ENCODE measurements around the gene PIP5KL1. TPM values are rescaled to one million over a fixed set of nuclear protein-coding genes. Genes with fewer than 3 reads are reported as not detected.
A peak's percentile ranks its signal among the peaks of the same experiment; 100 is the strongest.

The PIP5KL1 gene
- total RNA-seq, 1 experiment from 2014 or later: 3.9 TPM

DNA sequence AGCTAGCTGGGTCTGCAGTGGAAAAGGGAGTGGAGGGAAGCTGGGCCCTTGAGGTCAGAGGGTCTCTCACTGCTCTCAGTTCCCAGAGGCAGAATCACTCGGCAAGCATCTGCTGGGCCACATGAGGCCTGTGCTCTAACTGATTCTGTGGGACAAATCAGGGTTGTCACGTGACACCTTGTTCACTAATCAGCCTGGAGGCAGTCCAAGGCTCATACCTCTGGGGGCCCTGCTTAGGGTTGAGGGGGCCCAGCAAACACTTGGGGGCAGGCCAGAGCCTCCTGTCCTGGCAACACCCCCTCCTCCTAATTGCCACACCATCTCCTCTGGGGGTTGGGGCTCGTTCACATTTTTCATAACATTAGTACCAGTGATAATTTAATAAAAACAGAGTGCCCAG is 16.2 kb upstream of the PIP5KL1 start:
- Histone ChIP-seq H3K4me1 (ENCODE audit: insufficient read depth, low read length, poor library complexity, severe bottlenecking) (peaks cover 7% of the 10 kb centered on the region), H3K9me3 (ENCODE audit: low read depth, low read length, poor library complexity, severe bottlenecking) (no peaks in the 10 kb centered on the region), H3K36me3 (ENCODE audit: insufficient read depth, low read length, poor library complexity, severe bottlenecking) (peaks cover 20% of the 10 kb centered on the region), H3K27me3 (replicated peaks; ENCODE audit: insufficient read depth, low read depth, low read length, poor library complexity) (no peaks in the 10 kb centered on the region), H3K4me3 (ENCODE audit: low read depth, low read length, poor library complexity, severe bottlenecking) (no peak overlapping the region), H3K27ac (ENCODE audit: low read depth, low read length, poor library complexity, severe bottlenecking) (peak overlapping the region; percentile 29)
- ChIA-PET POLR2A (ENCODE audit: low non-redundant PET) (no interaction called here), CTCF (no interaction called here)
- TF ChIP-seq EZH2 (IDR thresholded peaks at IDR 0.05; ENCODE audit: borderline replicate concordance, low read depth, low read length, poor library complexity, severe bottlenecking): no peak
- intact Hi-C loops (cut with micrococcal nuclease; ENCODE audit: unreplicated experiment): no loop called here
- DNase-seq (ENCODE audit: low spot score): no peak
- no TSS peak for BruUV-seq (replicated peaks)

DNA sequence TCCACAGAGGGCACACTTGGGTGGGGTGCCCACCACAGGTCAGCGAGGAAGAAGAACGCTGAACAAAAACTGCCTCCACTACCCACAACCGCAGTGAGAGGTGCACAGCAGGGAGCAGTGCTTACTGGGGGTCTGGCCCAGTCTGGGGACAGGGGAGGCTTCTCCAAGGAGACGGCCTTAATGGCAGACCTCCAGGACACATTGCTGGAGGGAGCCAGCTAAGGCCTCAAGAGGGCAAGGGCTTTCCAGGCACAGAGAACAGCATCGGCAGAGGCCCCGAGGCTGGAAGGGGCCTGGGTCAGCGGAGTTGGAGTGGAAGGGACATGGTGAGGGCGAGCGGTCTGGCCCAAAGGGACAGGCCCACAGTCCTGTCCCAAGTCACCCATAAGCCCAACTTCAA is 15.4 kb upstream of the PIP5KL1 start:
- no peak for TF ChIP-seq EZH2 (IDR thresholded peaks at IDR 0.05; ENCODE audit: borderline replicate concordance, low read depth, low read length, poor library complexity, severe bottlenecking)
- TF ChIP-seq, protein P1, sequence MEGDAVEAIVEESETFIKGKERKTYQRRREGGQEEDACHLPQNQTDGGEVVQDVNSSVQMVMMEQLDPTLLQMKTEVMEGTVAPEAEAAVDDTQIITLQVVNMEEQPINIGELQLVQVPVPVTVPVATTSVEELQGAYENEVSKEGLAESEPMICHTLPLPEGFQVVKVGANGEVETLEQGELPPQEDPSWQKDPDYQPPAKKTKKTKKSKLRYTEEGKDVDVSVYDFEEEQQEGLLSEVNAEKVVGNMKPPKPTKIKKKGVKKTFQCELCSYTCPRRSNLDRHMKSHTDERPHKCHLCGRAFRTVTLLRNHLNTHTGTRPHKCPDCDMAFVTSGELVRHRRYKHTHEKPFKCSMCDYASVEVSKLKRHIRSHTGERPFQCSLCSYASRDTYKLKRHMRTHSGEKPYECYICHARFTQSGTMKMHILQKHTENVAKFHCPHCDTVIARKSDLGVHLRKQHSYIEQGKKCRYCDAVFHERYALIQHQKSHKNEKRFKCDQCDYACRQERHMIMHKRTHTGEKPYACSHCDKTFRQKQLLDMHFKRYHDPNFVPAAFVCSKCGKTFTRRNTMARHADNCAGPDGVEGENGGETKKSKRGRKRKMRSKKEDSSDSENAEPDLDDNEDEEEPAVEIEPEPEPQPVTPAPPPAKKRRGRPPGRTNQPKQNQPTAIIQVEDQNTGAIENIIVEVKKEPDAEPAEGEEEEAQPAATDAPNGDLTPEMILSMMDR (conservative IDR thresholded peaks at IDR 0.05; ENCODE audit: low read depth, low read length): no peak
- no peak overlapping the region for H3K27ac ChIP-seq (ENCODE audit: low read depth, low read length, poor library complexity, severe bottlenecking)
- no peak for DNase-seq (ENCODE audit: low spot score)
- peaks cover 21% of the 10 kb centered on the region for H3K36me3 ChIP-seq (ENCODE audit: insufficient read depth, low read length, poor library complexity, severe bottlenecking)
- no peaks in the 10 kb centered on the region for H3K27me3 ChIP-seq (replicated peaks; ENCODE audit: insufficient read depth, low read depth, low read length, poor library complexity)
- H3K4me3 ChIP-seq (ENCODE audit: low read depth, low read length, poor library complexity, severe bottlenecking): no peak overlapping the region
- no peaks in the 10 kb centered on the region for H3K9me3 ChIP-seq (ENCODE audit: low read depth, low read length, poor library complexity, severe bottlenecking)
- peaks cover 7% of the 10 kb centered on the region for H3K4me1 ChIP-seq (ENCODE audit: insufficient read depth, low read length, poor library complexity, severe bottlenecking)
- intact Hi-C loops (cut with micrococcal nuclease; ENCODE audit: unreplicated experiment): no loop called here
- no TSS peak for BruUV-seq (replicated peaks)
- ChIA-PET POLR2A (ENCODE audit: low non-redundant PET) (no interaction called here), CTCF (interaction anchor here (0.6 kb wide), 1 partner anchor 724 kb away, joined by 6 read pairs; no protein-coding TSS in a partner anchor)

DNA sequence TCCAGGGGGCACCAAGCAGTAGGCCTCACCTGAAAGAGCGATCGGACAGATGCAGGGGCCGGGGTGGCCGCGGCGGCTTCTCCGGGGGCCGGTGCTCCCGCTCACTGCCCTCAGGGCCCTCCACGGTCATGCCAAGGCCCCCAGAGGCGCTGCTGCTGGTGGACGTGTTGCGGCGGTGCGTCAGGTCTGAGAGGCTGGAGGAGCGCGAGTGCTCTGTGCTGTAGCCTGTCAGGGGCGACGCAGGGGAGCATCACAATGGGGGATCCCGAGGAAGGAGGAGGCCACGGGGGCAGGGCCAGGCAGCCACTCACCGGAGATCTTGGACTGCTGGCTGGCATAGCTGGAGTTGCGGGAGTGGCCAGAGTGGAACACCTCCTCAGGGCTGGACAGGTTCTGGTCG is 14.8 kb upstream of the PIP5KL1 start:
- no peak overlapping the region for H3K4me3 ChIP-seq (ENCODE audit: low read depth, low read length, poor library complexity, severe bottlenecking)
- DNase-seq (ENCODE audit: low spot score): no peak
- no peak overlapping the region for H3K27ac ChIP-seq (ENCODE audit: low read depth, low read length, poor library complexity, severe bottlenecking)
- no peaks in the 10 kb centered on the region for H3K9me3 ChIP-seq (ENCODE audit: low read depth, low read length, poor library complexity, severe bottlenecking)
- BruUV-seq (replicated peaks): no TSS peak
- ChIA-PET CTCF (no interaction called here), POLR2A (ENCODE audit: low non-redundant PET) (no interaction called here)
- intact Hi-C loops (cut with micrococcal nuclease; ENCODE audit: unreplicated experiment): no loop called here
- H3K4me1 ChIP-seq (ENCODE audit: insufficient read depth, low read length, poor library complexity, severe bottlenecking): peaks cover 7% of the 10 kb centered on the region
- no peak for TF ChIP-seq EZH2 (IDR thresholded peaks at IDR 0.05; ENCODE audit: borderline replicate concordance, low read depth, low read length, poor library complexity, severe bottlenecking)
- TF ChIP-seq, protein P1 (conservative IDR thresholded peaks at IDR 0.05; ENCODE audit: low read depth, low read length): no peak
- H3K36me3 ChIP-seq (ENCODE audit: insufficient read depth, low read length, poor library complexity, severe bottlenecking): peaks cover 21% of the 10 kb centered on the region
- no peaks in the 10 kb centered on the region for H3K27me3 ChIP-seq (replicated peaks; ENCODE audit: insufficient read depth, low read depth, low read length, poor library complexity)

DNA sequence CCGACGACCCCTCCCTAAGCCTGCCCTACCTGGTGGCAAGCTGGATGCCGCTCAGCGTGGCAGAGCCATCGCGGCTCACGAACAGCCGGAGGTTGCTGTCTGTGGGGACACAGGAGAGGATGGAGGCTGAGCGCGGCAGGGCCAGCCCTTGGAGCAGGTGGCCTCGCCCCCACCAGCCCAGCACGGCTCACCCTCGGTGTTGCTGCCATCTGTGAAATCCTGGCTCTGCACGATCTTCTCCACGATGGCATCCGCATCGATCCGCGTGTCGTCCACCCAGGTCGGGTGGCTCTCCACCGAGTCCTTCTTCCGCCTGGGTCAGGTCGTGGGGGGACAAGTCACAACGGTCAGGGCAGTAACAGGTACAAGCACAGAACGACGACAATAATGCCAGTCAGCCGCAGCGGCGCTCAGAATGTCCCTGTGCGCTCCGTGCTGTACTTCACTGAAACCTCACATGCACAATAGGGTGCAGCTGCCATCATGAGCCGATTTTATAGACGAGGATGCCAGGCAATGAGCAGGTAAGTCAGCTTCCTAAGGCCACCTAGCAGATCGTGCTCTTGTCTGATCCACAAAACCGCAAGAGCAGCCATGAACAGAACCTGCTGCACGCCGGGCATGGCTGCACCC is 14.1 kb upstream of the PIP5KL1 start:
- TF ChIP-seq EZH2 (IDR thresholded peaks at IDR 0.05; ENCODE audit: borderline replicate concordance, low read depth, low read length, poor library complexity, severe bottlenecking): no peak
- TF ChIP-seq, protein P1 (conservative IDR thresholded peaks at IDR 0.05; ENCODE audit: low read depth, low read length): no peak
- H3K9me3 ChIP-seq (ENCODE audit: low read depth, low read length, poor library complexity, severe bottlenecking): no peaks in the 10 kb centered on the region
- no TSS peak for BruUV-seq (replicated peaks)
- ChIA-PET CTCF (no interaction called here), POLR2A (ENCODE audit: low non-redundant PET) (no interaction called here)
- H3K27me3 ChIP-seq (replicated peaks; ENCODE audit: insufficient read depth, low read depth, low read length, poor library complexity): no peaks in the 10 kb centered on the region
- H3K36me3 ChIP-seq (ENCODE audit: insufficient read depth, low read length, poor library complexity, severe bottlenecking): peaks cover 21% of the 10 kb centered on the region
- no peak for DNase-seq (ENCODE audit: low spot score)
- no peak overlapping the region for H3K27ac ChIP-seq (ENCODE audit: low read depth, low read length, poor library complexity, severe bottlenecking)
- no peak overlapping the region for H3K4me3 ChIP-seq (ENCODE audit: low read depth, low read length, poor library complexity, severe bottlenecking)
- peaks cover 7% of the 10 kb centered on the region for H3K4me1 ChIP-seq (ENCODE audit: insufficient read depth, low read length, poor library complexity, severe bottlenecking)
- intact Hi-C loops (cut with micrococcal nuclease; ENCODE audit: unreplicated experiment): no loop called here

Data from A673 (cell line).